Peyer's patch (tissue), 4 donors: ENCODE measurements around the gene ASCC2.

Experiments
- CTCF ChIP-seq, 6 experiments: fragments of 450-650 bp in 4 of 6; fragments of 200-600 bp in 2 of 6; sonication (generic) in 1 of 6; IDR thresholded peaks; one replicate each; pipeline ENCODE4 v1.5.1; 2017 to 2019; ENCODE audit warnings: antibody characterized with exemption in 6 of 6, mild to moderate bottlenecking in 3 of 6, moderate library complexity in 1 of 6
- POLR2A ChIP-seq, 2 donors: fragments of 450-650 bp; IDR thresholded peaks; one replicate each; pipeline ENCODE4 v1.5.1; 2017; ENCODE audit warnings: antibody characterized with exemption in 2 of 2, mild to moderate bottlenecking in 2 of 2, moderate library complexity in 2 of 2

- no peak for TF ChIP-seq CTCF (IDR thresholded peaks at IDR 0.05)
- no peak for TF ChIP-seq POLR2A (IDR thresholded peaks at IDR 0.05)
Measured at GRCh38 chr22:29885610-29886009, 47.5 kb upstream of the ASCC2 start.
